Lower lobe of right lung (tissue), 2 donors: Measurements from ENCODE around the gene PRDM15. TPM values are rescaled to one million over a fixed set of nuclear protein-coding genes. Genes with fewer than 3 reads are reported as not detected.

Experiments used
- ATAC-seq, 2 donors: fragments of 200-7000 bp; cut with Tn5 transposase; one replicate each; pipeline ENCODE4 v1.9.1; 2020 to 2022; ENCODE audit warnings: mild to moderate bottlenecking in 2 of 2, moderate library complexity in 2 of 2
- DNase-seq: peaks from one replicate; pipeline ENCODE4 v3.0.0-alpha.2; 2020
- H3K27ac ChIP-seq: fragments of 200-600 bp; one replicate; pipeline ENCODE4 v1.8.0; 2022
- H3K27me3 ChIP-seq: fragments of 200-600 bp; one replicate; pipeline ENCODE4 v1.8.0; 2022; ENCODE audit warnings: low read depth
- H3K36me3 ChIP-seq: fragments of 200-600 bp; one replicate; pipeline ENCODE4 v1.8.0; 2022; ENCODE audit warnings: mild to moderate bottlenecking
- H3K4me1 ChIP-seq: fragments of 200-600 bp; one replicate; pipeline ENCODE4 v1.8.0; 2022
- H3K4me3 ChIP-seq: fragments of 200-600 bp; one replicate; pipeline ENCODE4 v1.8.0; 2022; ENCODE audit warnings: mild to moderate bottlenecking
- H3K9me3 ChIP-seq: fragments of 200-600 bp; one replicate; pipeline ENCODE4 v1.8.0; 2022
- intact Hi-C: fragments of 100-400 bp; cut with DNase I; formaldehyde crosslinking; loops from one replicate; pipeline ENCODE4 v1.11.0; 2022
- total RNA-seq: library from RNA; stranded (reverse); fragmentation: NEBNext Ultra II Directional; extraction: Animal tissue kit (Norgen Biotek cat#: 25700); gene quantifications from one replicate; pipeline ENCODE4 v1.2.1, GENCODE V29; 2021
- TF ChIP-seq, protein P1 (sequence below): fragments of 200-600 bp; IDR thresholded peaks from one replicate; pipeline ENCODE4 v1.8.0; 2022; ENCODE audit warnings: antibody characterized with exemption, mild to moderate bottlenecking
- donor health status: DM: no; HTN: yes; CAD: no; lungs with severe emphysema.

PRDM15 gene
- total RNA-seq, 1 donor from 2014 or later: 6.6 TPM

DNA sequence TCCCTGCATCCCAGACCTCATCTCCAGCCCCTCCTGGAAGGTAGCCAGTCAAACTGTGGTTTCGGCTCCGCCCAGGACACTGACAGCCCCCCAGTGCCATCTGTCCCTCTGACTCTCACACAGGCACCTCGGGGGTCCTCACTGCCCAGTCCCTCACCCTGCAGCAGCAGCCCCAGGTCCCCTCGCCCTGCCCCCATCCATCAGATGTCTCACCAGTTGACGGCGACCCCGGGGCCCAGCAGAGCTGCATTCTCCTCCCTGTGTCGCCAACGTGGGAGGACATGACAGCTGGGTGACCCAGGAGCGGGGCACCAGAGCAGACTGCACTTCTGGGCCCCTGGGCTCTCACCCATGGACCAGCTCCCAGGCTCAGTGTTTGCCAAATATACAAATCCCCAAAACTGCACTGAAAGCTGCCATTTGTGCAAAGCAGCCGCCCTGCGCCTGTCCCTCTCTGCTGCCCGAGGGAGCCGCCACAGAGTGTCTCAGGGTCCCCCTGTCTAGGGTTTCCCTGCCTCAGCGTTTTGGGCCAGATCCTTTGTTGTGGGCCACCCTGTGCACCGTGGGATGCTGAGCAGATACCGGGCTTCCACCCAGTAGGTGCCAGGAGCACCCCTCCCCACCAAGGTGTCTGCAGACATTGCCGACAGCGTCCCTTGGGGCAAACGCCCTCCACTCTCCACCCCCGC, 48.2 kb downstream of the PRDM15 start:
- H3K4me1 ChIP-seq: no peaks in the 10 kb centered on the region
- no peak overlapping the region for H3K4me3 ChIP-seq
- TF ChIP-seq, protein P1, sequence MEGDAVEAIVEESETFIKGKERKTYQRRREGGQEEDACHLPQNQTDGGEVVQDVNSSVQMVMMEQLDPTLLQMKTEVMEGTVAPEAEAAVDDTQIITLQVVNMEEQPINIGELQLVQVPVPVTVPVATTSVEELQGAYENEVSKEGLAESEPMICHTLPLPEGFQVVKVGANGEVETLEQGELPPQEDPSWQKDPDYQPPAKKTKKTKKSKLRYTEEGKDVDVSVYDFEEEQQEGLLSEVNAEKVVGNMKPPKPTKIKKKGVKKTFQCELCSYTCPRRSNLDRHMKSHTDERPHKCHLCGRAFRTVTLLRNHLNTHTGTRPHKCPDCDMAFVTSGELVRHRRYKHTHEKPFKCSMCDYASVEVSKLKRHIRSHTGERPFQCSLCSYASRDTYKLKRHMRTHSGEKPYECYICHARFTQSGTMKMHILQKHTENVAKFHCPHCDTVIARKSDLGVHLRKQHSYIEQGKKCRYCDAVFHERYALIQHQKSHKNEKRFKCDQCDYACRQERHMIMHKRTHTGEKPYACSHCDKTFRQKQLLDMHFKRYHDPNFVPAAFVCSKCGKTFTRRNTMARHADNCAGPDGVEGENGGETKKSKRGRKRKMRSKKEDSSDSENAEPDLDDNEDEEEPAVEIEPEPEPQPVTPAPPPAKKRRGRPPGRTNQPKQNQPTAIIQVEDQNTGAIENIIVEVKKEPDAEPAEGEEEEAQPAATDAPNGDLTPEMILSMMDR: no peak
- no peak overlapping the region for H3K27ac ChIP-seq
- peaks cover 46% of the 10 kb centered on the region for H3K36me3 ChIP-seq
- ATAC-seq (no peak), DNase-seq (no peak)
- H3K27me3 ChIP-seq: no peaks in the 10 kb centered on the region
- intact Hi-C loops: no loop called here
- H3K9me3 ChIP-seq: no peaks in the 10 kb centered on the region

DNA sequence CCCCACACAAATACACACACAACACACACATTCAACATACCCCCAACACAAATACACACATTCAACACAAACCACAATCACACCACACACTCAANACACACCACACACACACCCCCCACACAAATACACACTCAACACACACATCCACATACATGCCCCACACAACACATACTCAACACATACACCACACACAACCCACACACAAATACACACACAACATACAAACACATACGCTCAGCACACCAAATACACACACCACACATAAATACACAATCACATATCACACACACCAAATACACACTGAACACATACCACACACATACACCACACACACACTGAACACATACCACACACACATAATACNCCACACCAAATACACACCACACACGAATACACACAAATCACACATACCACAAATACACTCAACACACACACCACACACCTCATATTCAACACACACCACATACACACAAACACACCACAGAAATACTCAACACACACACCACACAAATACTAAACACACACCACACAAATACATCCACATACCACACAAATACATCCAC, 48.9 kb downstream of the PRDM15 start:
- Histone ChIP-seq H3K4me3 (no peak overlapping the region), H3K4me1 (no peaks in the 10 kb centered on the region), H3K36me3 (peaks cover 48% of the 10 kb centered on the region), H3K27ac (no peak overlapping the region), H3K9me3 (no peaks in the 10 kb centered on the region), H3K27me3 (no peaks in the 10 kb centered on the region)
- intact Hi-C loops: no loop called here
- TF ChIP-seq, protein P1: no peak
- no peak for DNase-seq
- no peak for ATAC-seq

DNA sequence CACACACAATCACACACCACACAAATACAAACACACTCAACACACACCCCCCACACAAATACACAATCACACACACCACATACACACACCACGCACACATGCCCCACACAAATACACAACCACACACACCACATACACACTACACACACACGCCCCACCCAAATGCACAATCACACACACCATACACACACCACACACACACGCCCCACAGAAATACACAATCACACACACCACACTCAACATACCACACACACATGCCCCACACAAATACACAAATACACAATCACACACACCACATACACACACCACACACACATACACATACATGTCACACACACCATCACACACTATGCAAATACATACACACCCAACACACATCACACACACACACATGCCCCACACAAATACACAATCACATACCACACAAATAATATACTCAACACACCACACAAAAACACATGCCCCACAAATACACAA, 50.2 kb downstream of the PRDM15 start:
- no peak overlapping the region for H3K4me3 ChIP-seq
- no peak for ATAC-seq
- intact Hi-C loops: no loop called here
- no peaks in the 10 kb centered on the region for H3K4me1 ChIP-seq
- no peaks in the 10 kb centered on the region for H3K9me3 ChIP-seq
- H3K27me3 ChIP-seq: no peaks in the 10 kb centered on the region
- peaks cover 36% of the 10 kb centered on the region for H3K36me3 ChIP-seq
- TF ChIP-seq, protein P1: no peak
- no peak for DNase-seq
- H3K27ac ChIP-seq: no peak overlapping the region

DNA sequence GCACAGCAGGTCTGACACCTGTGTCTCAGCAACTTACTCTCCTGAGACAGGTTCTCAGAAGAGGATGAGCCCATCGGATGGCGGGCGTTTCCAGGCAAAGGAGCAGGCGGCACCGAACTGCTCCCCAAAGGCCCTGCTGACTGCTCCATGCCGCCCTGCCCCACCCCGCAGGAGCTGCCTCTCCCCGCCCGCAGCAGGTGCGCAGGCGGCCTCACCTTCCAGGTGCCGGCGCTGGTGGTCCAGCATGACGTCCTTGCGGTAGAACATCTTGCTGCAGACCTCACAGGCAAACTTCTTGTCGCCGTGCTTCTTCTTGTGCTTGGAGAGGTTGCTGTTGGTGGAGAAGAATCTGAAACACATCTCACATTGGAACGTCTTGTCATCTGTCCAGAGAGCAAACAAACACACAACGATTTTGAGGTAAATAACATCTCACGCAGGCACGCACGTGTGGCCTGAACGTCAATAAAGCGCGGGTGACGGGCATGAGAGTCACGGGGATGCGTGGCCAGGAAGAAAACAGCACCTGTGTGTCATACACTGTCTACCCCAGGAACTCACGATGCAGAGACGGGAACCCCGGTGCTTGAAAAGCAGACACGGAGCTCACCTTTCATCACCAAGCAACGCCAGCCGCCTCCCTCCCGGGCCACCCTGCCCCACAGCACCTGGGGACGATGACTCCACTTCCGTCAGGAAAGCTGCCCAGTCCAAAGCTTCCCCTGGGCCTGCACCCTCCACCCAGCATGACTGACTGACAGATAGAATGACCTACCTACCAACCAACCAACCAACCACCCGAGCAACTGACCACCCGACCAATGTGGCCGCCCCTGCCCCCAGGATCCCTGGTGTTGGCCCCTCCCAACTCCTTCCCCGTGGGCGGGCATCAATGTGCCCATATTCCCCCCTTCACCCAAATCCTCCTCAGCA, 50.9 kb downstream of the PRDM15 start:
- ATAC-seq (peak in 1 of 2 donors; percentile 6), DNase-seq (no peak)
- intact Hi-C loops: no loop called here
- H3K27ac ChIP-seq: no peak overlapping the region
- no peaks in the 10 kb centered on the region for H3K27me3 ChIP-seq
- H3K36me3 ChIP-seq: peaks cover 29% of the 10 kb centered on the region
- no peak overlapping the region for H3K4me3 ChIP-seq
- H3K4me1 ChIP-seq: no peaks in the 10 kb centered on the region
- no peaks in the 10 kb centered on the region for H3K9me3 ChIP-seq
- TF ChIP-seq, protein P1: no peak

DNA sequence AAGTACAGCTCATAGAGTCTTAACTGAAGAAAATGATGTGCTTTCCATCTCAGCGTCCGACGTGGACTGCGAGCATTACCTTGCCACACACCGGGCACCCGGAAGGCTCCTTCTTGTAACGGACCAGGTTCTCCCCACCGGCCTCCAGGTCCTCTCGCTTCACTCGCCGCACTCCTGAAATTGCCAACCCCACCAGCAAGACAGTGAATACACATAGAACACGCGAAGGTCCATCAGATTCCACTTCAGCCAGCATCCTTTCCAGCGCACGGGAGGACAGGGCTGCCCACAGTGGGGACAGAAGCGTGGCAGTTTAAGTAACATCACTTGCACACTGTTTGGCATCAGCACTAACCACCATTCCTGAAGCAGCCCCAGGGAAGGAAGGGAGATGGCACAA, 53.3 kb downstream of the PRDM15 start:
- no peak for DNase-seq

More for the DNA sequence above, 53.3 kb downstream of the PRDM15 start:
- Histone ChIP-seq H3K4me3 (no peak overlapping the region), H3K27me3 (no peaks in the 10 kb centered on the region), H3K27ac (no peak overlapping the region), H3K4me1 (no peaks in the 10 kb centered on the region), H3K9me3 (no peaks in the 10 kb centered on the region), H3K36me3 (peaks cover 28% of the 10 kb centered on the region)
- no peak for ATAC-seq
- TF ChIP-seq, protein P1: no peak
- intact Hi-C loops: no loop called here
